Ascending aorta (tissue), 2 donors: ENCODE measurements around the gene P4HA2. TPM values are rescaled to one million over a fixed set of nuclear protein-coding genes. Genes with fewer than 3 reads are reported as not detected.
A peak's percentile ranks its signal among the peaks of the same experiment; 100 is the strongest.

Experiments
- DNase-seq, 2 donors: peaks; one replicate each; pipeline ENCODE4 v3.0.0-alpha.2; 2019; ENCODE audit warnings: low spot score in 2 of 2
- H3K27ac ChIP-seq, 2 donors: fragments of 200-600 bp; sonication (generic); one replicate each; pipeline ENCODE4 v1.5.1; 2016 to 2017; ENCODE audit warnings: mild to moderate bottlenecking in 1 of 2
- H3K27me3 ChIP-seq: fragments of 200-600 bp; sonication (generic); one replicate; pipeline ENCODE4 v1.5.1; 2017
- H3K36me3 ChIP-seq, 2 donors: fragments of 200-600 bp; sonication (generic); one replicate each; pipeline ENCODE4 v1.5.1; 2016
- H3K4me1 ChIP-seq, 2 donors: fragments of 200-600 bp; sonication (generic); one replicate each; pipeline ENCODE4 v1.5.1; 2016 to 2017; ENCODE audit warnings: mild to moderate bottlenecking in 1 of 2
- H3K4me3 ChIP-seq, 2 donors: fragments of 200-600 bp; sonication (generic); one replicate each; pipeline ENCODE4 v1.5.1; 2016 to 2017; ENCODE audit warnings: mild to moderate bottlenecking in 1 of 2
- H3K9me3 ChIP-seq, 2 donors: fragments of 200-600 bp; sonication (generic); one replicate each; pipeline ENCODE4 v1.5.1; 2016
- intact Hi-C: fragments of 100-400 bp; cut with DNase I; formaldehyde crosslinking; loops from one replicate; pipeline ENCODE4 v1.15.1; 2023
- total RNA-seq: library from RNA; depleted of rRNA; stranded (reverse); fragments of >200 nt; gene quantifications from one replicate; pipeline ENCODE4 v1.1.0, GENCODE V29; 2016
- TF ChIP-seq, protein P1 (sequence below), 3 experiments: fragments of 200-600 bp in 2 of 3; fragments of 450-650 bp in 1 of 3; sonication (generic) in 2 of 3; IDR thresholded peaks; one replicate each; pipeline ENCODE4 v1.5.1; 2016 to 2019; ENCODE audit warnings: antibody characterized with exemption in 3 of 3, mild to moderate bottlenecking in 1 of 3, moderate library complexity in 1 of 3

Gene P4HA2
- total RNA-seq, 1 donor from 2014 or later = 22.6 TPM

DNA sequence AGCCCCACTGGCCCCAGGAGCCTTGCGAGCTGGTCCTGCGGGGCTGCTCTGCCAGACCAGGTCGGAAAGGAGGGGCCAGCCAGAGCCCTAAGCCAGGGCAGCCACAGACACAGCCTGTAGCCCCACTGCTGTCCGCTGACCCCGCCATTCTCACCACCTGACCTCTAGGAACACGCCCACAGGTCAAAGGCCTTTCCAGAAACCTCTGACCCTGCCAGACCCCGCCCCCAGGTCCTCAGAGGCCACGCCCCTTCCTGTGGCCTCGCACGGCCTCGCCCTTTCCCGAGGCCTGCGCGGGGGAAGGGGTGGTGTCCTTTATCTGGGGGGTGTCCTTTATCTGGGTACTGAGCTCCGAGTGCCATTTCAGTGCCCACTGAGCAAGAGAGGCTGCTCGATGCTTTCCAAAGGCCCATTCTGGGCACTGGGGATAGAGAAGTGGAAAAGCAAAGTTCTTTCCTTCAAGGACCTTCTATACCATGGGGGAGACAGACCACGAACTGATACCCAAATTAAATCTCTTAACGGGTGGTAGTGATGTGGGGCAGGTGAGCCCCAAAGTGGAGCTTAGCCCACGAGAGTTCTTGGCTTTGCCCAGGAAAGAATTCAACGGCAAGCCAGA, 46.5 kb downstream of the P4HA2 start:
- H3K4me3 ChIP-seq = no peak overlapping the region
- intact Hi-C loops = loop anchor here (5.0 to 10.0 kb wide), 3 partner anchors 36 to 324 kb away; partner anchors contain the start of gene IL3
- no peaks in the 10 kb centered on the region for H3K9me3 ChIP-seq
- no peaks in the 10 kb centered on the region for H3K27me3 ChIP-seq
- no peaks in the 10 kb centered on the region for H3K36me3 ChIP-seq
- no peak for DNase-seq
- TF ChIP-seq, protein P1, sequence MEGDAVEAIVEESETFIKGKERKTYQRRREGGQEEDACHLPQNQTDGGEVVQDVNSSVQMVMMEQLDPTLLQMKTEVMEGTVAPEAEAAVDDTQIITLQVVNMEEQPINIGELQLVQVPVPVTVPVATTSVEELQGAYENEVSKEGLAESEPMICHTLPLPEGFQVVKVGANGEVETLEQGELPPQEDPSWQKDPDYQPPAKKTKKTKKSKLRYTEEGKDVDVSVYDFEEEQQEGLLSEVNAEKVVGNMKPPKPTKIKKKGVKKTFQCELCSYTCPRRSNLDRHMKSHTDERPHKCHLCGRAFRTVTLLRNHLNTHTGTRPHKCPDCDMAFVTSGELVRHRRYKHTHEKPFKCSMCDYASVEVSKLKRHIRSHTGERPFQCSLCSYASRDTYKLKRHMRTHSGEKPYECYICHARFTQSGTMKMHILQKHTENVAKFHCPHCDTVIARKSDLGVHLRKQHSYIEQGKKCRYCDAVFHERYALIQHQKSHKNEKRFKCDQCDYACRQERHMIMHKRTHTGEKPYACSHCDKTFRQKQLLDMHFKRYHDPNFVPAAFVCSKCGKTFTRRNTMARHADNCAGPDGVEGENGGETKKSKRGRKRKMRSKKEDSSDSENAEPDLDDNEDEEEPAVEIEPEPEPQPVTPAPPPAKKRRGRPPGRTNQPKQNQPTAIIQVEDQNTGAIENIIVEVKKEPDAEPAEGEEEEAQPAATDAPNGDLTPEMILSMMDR (IDR thresholded peaks at IDR 0.05) = no peak
- H3K27ac ChIP-seq = no peak overlapping the region
- no peaks in the 10 kb centered on the region for H3K4me1 ChIP-seq

DNA sequence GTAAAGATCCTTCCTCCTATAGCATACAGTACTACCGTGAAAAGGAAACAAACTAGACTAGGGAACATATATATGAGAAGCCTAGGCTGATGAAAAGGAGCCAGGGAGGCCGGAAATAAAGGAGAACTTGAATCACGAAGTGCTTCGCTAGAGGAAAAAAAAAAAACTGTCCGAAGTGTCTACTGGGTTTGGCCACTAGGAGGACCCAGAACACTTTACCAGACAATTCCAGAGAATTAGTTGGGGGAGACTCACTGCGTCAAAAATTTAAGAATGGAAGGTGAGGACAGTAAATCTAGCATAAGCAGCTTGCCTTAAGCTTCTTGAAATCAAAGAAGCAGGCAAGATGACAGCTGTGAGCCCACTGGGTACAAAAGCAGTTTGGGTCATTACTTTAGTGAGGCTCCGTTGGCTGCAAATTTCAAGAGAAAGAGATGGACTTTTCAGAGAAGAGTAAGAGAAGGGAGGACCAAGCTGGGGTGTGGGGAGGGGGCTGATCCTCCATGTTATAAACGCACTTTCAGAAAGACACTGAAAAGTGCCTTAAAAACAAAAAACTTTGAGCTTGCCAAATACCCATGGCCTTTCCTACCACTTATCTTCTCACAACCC, 47.4 kb downstream of the P4HA2 start:
- intact Hi-C loops = loop anchor here (5.0 to 10.0 kb wide), 3 partner anchors 37 to 325 kb away; partner anchors contain the start of gene IL3
- Histone ChIP-seq H3K36me3 (no peaks in the 10 kb centered on the region), H3K27ac (no peak overlapping the region), H3K9me3 (no peaks in the 10 kb centered on the region), H3K27me3 (no peaks in the 10 kb centered on the region), H3K4me3 (no peak overlapping the region), H3K4me1 (no peaks in the 10 kb centered on the region)
- no peak for DNase-seq
- TF ChIP-seq, protein P1 (IDR thresholded peaks at IDR 0.05) = peak; percentile 42 to 80 (median 73)

DNA sequence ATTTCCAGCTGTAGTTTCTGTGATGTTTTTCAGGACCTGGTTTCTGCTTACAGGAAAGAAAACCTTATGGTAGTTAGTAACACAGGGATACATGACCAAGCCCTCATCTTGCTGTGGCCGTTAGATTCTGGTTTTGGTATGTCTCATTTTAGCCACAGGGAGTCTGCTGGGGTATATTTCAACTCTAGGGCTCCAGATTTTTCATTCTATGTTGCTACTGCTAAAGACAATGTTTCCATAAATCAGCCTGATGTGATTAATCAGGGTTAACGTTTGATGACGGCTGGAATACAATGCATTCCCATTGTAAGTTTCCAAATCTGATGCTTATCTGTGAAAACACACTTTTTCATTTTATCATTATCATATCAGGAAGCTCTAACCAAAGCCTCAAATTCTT, 48.2 kb downstream of the P4HA2 start:
- DNase-seq = no peak
- intact Hi-C loops = no loop called here
- Histone ChIP-seq H3K4me3 (no peak overlapping the region), H3K27ac (no peak overlapping the region), H3K27me3 (no peaks in the 10 kb centered on the region), H3K9me3 (no peaks in the 10 kb centered on the region), H3K4me1 (no peaks in the 10 kb centered on the region), H3K36me3 (no peaks in the 10 kb centered on the region)
- TF ChIP-seq, protein P1 (IDR thresholded peaks at IDR 0.05) = no peak

DNA sequence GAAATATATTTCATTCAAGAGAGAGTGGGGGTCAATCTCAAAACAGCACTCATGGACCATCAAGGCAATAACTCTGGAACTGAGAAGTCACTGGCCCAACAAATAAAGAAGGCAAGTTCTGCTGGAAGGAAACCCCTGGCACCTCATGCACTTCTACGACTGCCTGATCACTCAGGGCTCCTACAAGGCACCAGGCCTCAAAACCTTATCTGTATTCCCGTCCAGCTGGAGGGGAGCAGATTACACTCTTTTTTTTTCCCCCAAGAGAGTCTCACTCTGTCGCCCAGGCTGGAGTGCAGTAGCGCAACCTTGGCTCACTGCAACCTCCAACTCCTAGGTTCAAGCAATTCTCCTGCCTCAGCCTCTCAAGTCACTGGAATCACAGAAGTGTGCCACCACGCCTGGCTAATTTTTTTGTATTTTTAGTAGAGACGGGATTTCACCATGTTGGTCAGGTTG, 49.9 kb downstream of the P4HA2 start:
- TF ChIP-seq, protein P1 (IDR thresholded peaks at IDR 0.05) = no peak
- Histone ChIP-seq H3K27ac (no peak overlapping the region), H3K27me3 (no peaks in the 10 kb centered on the region), H3K9me3 (no peaks in the 10 kb centered on the region), H3K4me3 (no peak overlapping the region), H3K4me1 (no peaks in the 10 kb centered on the region), H3K36me3 (no peaks in the 10 kb centered on the region)
- no peak for DNase-seq
- intact Hi-C loops = no loop called here

DNA sequence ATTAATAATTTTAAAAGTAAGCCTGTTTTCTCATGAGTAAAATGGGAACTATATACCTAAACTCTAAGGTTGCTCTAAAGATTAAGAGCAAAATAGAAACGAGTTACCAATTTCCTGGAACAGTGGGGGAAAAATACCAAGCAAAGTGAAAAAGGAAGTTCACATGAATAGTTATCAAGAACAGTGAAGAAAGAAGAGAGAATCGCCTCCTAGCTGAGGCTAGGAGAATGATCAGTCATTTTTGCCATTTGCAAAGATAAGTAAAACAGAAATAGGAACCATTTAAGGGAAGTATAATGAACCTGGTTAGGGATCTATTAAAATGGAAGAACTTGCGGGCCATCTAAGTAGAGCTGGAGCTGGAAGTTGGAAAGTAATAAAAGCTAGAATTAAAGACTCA, 50.7 kb downstream of the P4HA2 start:
- Histone ChIP-seq H3K9me3 (no peaks in the 10 kb centered on the region), H3K4me3 (no peak overlapping the region), H3K27ac (no peak overlapping the region), H3K4me1 (no peaks in the 10 kb centered on the region), H3K27me3 (no peaks in the 10 kb centered on the region), H3K36me3 (no peaks in the 10 kb centered on the region)
- TF ChIP-seq, protein P1 (IDR thresholded peaks at IDR 0.05) = no peak
- DNase-seq = no peak
- intact Hi-C loops = no loop called here
